SIG-M5 treated with dmso at 0.1 percent for 504 hours (cell line): Measurements from ENCODE around the gene DBT.
A peak's percentile ranks its signal among the peaks of the same experiment; 100 is the strongest.
"Not testable (repeated sequence)": the region's sequence is repeated elsewhere in the genome, so short reads cannot be mapped to it uniquely, and the experiment has no call there.

Experiments
- DNase-seq: peaks from one replicate; lab custom pipeline; 2025; ENCODE audit not compliant: unreplicated experiment; lab: John Stamatoyannopoulos, UW

The DBT gene

DNA sequence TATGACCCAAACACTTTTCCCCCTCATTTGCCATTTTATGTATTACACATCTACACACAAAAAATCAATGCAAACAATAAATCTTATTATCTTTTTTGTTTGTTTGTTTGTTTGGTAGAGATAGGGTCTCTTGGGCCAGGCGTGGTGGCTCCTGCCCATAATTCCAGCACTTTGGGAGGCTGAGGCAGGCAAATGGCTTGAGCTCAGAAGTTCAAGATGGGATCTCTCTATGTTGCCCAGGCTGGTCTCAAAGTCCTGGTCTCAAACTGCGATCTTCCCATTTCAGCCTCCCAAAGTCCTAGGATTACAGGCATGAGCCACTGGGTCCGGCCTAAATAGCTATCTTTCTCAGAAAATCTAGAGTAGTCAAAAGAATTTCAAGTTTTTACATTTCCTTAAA lies 1.2 kb upstream of the DBT start:
- no peak for DNase-seq

DNA sequence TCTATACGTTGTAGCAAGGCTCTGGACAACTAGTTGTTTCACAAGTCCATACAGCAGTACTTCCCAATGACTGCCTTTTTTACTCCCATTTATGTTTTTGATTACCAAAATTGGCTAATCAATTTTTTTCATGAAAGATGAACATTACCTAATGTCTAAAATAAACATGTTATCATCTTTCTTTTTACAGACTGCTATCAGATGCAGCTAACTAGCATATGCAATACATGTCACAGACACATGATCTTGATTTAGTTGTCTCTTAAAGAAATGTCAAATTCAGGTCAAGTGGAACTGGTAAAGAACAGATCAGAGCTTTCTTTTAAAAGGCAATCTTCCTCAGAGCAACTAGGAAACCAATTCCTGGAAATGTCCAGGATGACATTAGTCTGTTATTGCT lies 630 bp upstream of the DBT start:
- DNase-seq: no peak

DNA sequence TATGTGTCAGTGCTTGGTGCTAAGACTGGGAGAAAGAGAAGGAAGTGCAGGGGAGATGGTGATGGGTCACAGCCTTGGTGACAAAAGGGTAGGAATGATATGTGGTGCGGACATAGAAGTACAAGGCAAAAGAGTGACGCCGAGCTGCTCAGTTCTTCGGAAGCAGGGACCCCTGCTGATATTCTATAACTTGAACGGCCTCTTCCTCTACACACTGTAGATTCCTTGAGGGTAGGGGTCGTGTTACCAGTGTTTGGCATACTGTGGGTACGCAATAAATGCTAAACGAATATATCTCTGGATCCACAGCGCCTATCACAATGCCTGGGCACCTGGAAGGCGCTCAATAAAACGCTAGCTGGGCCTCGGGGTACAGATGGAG lies 488 bp downstream of the DBT start:
- DNase-seq: peak; percentile 17

DNA sequence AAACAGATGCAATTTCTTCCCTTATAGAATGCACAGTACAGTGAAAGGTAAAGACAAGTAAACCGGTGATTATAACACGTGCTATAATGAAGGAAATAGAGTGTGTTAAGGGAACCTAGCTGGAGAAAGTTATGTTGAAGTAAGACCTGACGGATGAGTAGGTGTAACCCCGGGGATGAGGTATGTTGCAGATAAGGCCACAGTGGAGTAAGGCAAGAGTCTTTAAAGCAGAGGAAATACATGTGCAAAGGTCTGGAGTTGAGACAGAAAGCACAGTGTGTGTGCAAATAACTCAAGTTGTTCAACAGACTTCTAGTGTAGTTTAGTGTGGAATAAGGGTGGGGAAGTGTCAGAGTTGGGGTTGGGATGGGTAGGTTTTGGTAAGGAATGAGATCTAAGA lies 2.9 kb downstream of the DBT start:
- DNase-seq: no peak

DNA sequence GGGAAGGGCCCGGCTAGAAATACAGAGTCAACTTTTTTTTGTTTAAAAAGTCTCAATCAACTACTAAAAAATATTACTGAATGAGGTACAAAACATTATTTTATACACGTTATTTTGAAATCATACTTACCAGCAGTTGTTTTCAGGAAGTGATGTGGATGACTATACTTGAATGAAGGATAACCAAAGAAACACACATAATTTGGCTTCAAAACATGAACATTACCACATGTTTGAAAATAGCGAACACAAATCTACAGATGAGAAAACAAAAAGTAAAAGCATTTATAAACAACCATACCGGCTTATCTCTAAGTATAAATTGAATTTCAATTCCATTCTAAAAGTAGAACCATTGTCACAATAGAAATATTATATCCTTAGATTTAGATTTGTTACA lies 9.0 kb downstream of the DBT start:
- no peak for DNase-seq

DNA sequence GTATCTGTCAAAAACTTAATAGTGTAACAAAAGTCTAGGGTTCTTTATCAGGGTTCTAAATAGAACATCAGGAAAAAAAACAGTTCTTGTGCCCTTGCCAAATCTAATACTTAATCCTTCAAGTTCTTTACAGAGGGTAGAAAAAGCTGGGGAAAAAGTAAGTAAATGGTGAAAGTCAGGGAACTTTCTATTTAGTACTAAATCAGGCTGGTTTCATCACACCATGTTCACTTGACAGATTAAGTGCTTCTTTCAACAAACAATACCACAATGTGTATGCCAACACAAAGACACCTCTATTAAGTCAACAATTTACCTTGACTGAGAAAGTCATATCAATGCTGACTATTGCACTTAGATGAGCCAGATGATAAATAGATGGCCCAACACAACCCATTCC lies 9.7 kb downstream of the DBT start:
- no peak for DNase-seq

DNA sequence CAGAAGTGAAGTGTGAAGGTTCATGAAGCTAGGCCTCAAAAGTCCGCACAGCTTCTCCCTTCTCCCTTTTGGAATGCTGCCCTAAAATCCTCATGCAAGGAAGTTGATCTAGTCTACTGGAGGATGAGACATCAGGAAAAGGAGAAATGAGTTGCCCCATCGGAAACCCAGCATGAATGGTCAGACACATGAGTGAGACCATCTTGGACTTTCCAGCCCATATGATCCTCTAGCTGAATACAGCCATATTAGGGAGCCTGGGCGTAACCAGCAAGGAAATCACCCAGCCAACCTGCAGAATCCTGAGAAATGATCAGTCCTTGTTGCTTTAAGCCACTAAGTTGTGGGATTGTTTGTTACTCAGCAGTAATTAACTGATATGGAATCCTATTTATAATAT lies 12.5 kb downstream of the DBT start:
- no peak for DNase-seq

DNA sequence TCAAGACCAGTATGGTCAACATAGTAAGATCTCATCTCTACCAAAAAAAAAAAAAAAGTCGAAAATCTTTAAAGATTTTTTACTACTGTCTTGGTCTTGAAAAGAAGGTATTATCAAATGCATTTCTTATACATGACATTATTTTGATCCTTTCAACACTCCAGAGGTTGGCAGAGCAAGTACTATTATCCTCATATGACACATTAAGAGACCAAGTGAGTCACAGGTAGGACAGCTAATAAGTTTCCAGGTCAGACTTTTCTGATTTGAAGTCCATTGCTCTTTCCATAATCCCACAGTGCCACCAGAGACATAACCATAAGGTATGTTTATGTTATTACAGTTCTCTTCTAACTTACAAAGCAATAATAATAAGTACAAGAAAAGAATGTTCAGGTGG lies 15.2 kb downstream of the DBT start:
- no peak for DNase-seq

DNA sequence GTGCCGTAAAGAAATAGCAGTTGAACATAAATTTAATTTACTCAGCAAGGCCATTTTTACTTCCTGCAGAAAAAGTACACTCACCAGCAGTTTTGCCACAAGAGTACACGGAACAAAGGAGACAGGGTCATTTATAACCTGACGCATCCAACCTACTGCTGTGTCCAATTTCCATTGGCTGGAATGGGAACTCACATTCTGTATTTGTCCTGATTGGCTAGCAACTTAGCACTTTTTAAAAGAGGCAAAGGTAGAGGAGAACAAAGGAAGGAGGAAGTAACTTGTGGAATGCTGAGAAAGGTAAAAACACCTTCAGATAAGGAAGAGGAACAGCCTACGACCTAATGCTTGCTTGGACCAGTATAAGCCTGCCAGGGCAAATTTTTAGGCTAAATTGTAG lies 16.1 kb downstream of the DBT start:
- DNase-seq: not testable (repeated sequence)

DNA sequence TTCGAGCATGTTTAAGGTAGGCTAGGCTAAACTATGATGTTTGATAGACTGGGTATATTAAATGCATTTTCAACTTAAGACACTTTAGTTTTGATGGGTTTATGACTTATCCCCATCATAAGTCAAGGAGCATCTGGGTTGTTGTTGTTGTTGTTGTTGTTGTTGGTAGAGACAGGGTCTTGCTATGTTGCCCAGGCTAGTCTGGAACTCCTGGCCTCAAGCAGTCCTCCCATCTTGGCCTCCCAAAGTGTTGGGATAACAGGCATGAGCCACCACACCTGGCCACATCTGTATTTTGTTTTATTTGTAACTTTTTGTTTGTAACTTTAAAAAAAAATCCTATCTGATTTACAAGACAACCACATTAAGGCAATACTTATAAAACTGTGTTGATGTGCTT lies 17.5 kb downstream of the DBT start:
- DNase-seq: no peak

DNA sequence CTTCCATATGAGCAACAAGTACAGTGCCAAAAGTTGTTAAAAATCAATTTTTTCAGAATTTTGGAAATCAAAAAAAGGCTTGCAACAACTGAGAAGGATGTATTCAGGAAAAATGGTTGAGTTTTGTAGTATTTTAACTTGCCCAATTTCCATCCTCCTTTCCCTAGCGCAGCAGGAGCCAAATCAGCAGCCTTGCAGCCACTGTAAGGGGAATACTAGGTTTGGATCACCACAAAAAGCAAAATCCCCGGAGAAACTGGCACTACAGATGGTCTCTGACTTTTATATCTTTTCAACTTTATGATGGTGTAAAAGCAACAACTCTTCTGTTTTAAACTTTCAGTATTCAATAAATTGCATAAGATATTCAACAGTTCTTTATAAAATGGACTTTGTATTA lies 17.9 kb downstream of the DBT start:
- no peak for DNase-seq

DNA sequence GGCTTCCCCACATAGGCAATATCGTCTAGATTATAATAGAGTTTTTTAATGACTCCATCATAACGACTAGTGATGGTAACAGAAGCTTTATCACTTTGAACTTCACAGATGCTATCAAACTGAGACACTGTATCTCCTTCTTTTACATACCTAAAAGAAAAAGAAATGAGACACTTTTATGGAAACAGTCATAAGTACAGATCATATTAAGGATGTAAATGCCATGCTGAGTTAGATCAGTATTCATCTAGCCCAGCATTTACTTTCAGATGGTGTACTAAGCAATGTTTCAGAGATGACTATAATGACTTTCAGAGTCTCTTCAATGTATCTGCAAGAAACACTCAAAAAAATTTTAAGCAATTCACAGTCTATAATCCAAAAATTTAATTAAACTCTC lies 18.9 kb downstream of the DBT start:
- no peak for DNase-seq

DNA sequence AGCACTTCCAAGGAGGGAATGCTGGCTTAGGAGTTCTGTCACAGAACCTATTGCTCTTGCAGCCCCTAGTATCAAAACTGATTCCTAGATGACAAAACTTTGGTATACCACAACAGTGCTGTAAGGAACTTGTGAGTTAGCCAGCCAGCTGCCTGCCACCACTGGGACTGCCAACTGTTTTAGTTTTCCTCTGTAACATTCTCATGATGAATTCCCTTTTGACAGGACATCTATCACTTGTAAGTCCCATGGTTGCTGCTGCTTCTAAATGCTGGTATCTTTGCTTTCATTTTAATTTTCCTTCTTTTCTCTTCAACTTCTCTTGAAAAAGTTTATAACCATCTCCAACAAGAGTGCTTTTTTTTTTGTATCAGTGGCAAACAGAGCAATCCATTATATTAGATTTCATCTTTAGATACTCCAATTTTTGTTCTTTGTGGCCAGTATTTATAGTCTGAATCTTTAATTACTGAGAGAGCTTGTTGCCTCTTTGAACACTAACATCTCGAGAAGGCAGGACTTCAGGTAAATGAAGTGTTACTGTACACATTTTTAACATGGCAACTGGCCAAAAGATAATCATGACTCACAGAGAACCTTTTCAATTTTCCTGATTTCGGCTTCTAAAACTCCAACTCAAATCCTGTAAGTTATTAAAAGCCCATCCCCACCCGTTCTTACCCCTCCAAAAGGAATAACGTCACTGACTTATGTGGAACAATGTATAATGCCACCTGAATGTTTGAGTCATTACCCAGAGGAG lies 19.8 kb downstream of the DBT start:
- no peak for DNase-seq

DNA sequence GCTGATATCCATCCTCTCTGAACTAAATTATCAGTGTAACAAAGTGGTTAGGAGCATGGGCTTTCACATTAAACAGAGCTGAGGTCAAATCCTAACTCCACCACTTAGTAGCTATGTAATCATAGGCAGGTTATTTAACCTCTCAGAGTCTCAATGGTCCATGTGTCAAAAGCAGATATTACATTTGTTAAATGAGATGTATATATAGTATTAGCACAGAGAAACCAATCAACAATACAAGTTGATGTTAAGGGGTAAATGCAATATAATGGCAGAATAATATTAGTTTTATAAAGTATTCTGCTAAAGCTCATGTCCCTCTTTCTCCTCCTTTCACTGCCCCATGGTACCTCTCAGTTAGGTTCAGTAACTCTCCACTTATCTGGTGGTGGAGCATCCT lies 27.2 kb downstream of the DBT start:
- no peak for DNase-seq

DNA sequence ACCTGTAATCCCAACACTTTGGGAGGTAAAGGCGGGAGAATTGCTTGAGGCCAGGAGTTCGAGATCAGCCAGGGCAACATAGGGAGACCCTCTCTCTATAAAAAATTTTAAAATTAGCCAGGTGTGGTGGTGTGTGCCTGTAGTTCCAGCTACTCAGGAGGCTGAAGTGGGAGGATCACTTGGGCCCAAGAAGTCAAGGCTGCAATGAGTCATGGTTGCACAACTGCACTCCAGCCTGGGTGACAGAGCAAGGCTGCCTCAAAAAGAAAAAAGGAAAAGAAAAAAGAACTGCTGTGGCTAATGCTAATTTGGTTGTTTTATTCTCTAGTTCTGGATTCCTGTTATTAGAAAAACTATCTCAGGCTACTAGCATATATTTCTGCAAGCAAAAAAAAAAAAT lies 29.8 kb downstream of the DBT start:
- DNase-seq: peak; percentile 3

DNA sequence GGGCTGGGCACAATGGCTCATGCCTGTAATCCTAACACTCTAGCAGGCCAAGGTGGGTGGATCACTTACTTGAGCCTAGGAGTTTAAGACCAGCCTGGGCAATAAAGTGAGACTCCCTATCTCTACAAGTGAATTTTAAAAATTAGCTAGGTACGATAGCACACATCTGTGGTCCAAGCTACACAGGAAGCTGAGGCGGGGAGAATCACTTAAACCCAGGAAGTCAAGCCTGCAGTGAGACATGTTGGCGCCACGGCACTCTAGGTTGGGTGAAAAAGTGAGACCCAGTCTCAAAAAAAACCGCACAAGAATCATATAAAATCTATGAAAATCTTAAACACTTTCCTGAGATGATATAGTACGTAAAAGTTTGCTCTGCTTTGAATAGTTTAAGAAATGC lies 30.2 kb downstream of the DBT start:
- DNase-seq: no peak

DNA sequence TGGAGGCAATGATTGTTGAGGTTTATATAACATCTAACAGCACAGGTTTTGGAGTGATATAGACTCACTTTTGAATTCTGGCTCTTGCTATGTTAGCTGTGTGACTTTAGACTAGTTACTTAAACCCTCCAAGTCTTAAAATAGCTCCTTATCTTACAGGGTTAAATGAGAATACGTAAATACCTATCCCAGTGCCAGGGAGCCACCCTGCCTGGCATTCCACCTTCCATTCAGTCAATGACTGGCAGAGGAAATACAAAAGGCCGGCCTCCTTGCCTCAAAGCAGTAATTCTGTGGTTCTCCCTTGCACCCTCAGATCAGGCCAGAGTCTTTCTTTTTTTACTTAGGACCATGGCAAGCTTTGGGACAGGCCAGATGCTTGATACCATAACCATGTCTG lies 31.8 kb downstream of the DBT start:
- DNase-seq: no peak

DNA sequence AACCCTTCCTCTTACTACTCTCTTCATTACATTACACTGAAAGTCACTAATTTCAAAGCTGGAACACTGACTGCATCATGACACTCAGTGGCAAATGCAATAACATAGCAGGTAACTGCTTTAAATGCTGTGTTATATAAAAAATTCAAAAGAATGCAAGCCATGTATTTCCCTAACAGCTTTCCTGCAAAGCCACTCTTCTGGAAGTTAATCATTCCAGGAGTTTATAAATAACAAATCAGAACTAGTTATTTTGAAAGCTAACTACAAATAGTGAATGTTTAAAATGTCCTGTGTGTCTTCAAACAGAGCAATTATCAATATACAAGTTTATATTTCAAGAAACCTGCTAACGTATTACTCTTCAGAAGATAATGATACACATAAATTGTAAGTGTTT lies 34.5 kb downstream of the DBT start:
- no peak for DNase-seq

DNA sequence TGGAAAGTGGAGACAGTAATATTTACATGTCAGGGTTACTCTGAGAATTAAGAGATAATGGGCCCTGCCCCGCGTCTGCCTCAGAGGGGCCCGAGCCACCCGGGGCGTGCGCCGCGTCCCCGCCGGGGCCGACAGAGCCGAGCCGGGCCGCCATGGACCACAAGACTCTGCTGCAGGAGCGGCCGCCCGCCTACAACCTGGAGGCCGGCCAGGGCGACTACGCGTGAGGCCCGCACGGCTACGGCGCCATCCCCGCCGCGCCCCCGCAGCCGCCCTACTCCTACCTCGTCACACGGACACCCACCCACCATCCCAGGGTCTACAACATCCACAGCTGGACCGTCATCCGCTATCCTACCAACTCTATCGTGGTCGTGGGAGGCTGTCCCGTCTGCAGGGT lies 36.5 kb downstream of the DBT start:
- DNase-seq: no peak

DNA sequence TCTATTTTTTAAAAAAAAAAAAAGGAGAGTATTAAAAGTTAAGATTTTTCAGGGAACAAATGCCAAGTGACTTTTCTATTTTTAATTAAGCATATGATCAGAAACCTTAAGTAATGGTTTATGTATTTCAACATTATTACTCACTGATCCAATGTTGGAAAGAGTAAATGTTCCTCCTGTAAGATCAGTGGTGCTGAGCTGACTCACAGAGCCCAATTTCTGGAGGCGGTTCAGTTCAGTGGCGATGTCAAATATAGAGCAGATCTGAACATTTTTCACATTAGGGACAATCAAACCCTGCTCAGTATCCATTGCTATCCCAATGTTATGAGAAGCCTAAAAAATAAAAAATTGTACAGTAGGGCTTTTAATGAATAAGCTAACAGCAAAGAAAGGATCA lies 43.3 kb downstream of the DBT start:
- DNase-seq: no peak

DNA sequence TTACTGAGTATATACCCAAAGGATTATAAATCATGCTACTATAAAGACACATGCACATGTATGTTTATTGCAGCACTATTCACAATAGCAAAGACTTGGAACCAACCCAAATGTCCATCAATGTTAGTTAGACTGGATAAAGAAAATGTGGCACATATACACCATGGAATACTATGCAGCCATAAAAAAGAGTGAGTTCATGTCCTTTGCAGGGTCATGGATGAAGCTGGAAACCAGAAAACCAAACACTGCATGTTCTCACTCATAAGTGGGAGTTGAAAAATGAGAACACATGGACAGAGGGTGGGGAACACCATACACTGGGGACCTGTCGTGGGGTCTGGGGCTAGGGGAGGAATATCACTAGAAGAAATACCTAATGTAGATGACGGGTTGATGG lies 44.0 kb downstream of the DBT start:
- DNase-seq: not testable (repeated sequence)

DNA sequence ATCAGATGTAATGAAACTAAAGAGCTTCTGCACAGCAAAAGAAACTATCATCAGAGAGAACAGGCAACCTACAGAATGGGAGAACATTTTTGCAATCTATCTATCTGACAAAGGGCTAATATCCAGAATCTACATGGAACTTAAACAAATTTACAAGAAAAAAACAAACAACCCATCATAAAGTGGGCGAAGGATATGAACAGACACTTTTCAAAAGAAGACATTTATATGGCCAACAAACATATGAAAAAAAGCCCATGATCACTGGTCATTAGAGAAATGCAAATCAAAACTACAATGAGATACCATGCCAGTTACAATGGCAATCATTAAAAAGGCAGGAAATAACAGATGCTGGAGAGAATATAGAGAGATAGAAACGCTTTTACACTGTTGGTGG lies 44.5 kb downstream of the DBT start:
- not testable (repeated sequence) for DNase-seq

DNA sequence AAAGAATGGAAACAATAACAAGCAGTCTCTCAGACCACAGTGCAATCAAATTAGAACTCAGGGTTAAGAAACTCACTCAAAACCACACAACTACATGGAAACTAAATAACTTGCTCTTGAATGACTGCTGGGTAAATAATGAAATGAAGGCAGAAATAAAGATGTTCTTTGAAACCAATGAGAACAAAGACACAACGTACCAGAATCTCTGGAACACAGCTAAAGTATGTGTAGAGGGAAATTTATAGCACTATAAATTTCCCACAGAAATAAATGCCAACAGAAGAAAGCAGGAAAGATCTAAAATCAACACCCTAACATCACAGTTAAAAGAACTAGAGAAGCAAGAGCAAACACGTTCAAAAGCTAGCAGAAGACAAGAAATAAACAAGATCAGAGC lies 46.9 kb downstream of the DBT start:
- DNase-seq: not testable (repeated sequence)

DNA sequence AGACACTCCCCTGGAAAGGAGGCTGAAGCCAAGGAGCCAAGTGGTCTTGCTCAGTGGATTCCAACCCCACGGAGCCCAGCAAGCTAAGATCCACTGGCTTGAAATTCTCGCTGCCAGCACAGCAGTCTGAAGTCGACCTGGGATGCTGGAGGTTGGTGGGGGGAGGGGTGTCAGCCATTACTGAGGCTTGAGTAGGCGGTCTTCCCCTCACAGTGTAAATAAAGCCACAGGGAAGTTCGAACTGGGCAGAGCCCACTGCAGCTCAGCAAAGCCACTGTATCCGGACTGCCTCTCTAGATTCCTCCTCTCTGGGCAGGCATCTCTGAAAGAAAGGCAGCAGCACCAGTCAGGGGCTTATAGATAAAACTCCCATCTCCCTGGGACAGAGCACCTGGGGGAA lies 49.6 kb downstream of the DBT start:
- not testable (repeated sequence) for DNase-seq
